Right lobe of liver (tissue), 4 donors: Measurements from ENCODE around the gene BOLA2B.

ENCODE experiments used
- POLR2A ChIP-seq: fragments of 450-650 bp; IDR thresholded peaks from one replicate; pipeline ENCODE4 v1.6.1; 2017; ENCODE audit warnings: antibody characterized with exemption, mild to moderate bottlenecking
- TF ChIP-seq, protein P1 (sequence below), 4 donors: fragments of 200-600 bp in 3 of 4; fragments of 450-650 bp in 1 of 4; IDR thresholded peaks; one replicate each; pipeline versions ENCODE4 v1.5.1 to v1.8.0; 2016 to 2022; ENCODE audit warnings: antibody characterized with exemption in 4 of 4, mild to moderate bottlenecking in 2 of 4
- donor health status: DM: no; HTN: no; CAD: no.
- donor health status: DM: no; HTN: no; CAD: no.
- donor health status: DM: no; HTN: yes; CAD: no.

DNA sequence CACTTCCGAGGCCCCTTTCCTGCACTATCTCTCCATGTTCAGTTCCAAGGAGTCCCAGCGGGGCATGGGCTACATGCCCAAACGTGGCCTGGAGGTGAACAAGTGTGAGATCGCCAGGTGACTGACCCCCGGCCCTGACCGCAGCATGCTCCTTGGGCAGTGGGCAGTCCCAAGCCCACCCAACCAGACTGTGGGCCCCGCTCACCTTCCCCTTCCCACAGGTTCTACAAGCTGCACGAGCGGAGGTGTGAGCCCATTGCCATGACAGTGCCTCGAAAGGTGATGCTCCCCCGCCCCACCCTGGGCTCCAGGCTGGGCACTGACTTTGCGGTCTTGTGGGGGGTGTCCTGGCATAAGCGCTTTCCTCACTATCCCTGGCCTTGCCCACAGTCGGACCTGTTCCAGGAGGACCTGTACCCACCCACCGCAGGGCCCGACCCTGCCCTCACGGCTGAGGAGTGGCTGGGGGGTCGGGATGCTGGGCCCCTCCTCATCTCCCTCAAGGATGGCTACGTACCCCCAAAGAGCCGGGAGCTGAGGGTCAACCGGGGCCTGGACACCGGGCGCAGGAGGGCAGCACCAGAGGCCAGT lies 5.4 kb downstream of the BOLA2B start:
- TF ChIP-seq POLR2A, result no peak
- TF ChIP-seq, protein P1, sequence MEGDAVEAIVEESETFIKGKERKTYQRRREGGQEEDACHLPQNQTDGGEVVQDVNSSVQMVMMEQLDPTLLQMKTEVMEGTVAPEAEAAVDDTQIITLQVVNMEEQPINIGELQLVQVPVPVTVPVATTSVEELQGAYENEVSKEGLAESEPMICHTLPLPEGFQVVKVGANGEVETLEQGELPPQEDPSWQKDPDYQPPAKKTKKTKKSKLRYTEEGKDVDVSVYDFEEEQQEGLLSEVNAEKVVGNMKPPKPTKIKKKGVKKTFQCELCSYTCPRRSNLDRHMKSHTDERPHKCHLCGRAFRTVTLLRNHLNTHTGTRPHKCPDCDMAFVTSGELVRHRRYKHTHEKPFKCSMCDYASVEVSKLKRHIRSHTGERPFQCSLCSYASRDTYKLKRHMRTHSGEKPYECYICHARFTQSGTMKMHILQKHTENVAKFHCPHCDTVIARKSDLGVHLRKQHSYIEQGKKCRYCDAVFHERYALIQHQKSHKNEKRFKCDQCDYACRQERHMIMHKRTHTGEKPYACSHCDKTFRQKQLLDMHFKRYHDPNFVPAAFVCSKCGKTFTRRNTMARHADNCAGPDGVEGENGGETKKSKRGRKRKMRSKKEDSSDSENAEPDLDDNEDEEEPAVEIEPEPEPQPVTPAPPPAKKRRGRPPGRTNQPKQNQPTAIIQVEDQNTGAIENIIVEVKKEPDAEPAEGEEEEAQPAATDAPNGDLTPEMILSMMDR (IDR thresholded peaks at IDR 0.05), result no peak
